HCT116 (cell line): ENCODE measurements around the gene TRAPPC12. TPM values are rescaled to one million over a fixed set of nuclear protein-coding genes. Genes with fewer than 3 reads are reported as not detected.

ENCODE experiments used
- ATAC-seq: fragments of 200-7000 bp; cut with Tn5 transposase; 2 replicates; pipeline ENCODE4 v1.9.1; 2020; ENCODE audit warnings: mild to moderate bottlenecking, moderate library complexity
- BruUV-seq: library from RNA; stranded (reverse); fragments of 400-500 nt; replicated peaks from 2 replicates; lab custom pipeline; 2021; lab: Mats Ljungman, UMichigan
- CTCF ChIA-PET: fragments of 300-600 bp; sonication (Branson Sonifier 250); formaldehyde crosslinking; loops from one replicate; lab custom pipeline; 2021; ENCODE audit warnings: antibody characterized with exemption; lab: Charles Lee
- POLR2A ChIA-PET: fragments of 300-600, 350-600 bp; sonication (Branson Sonifier 250); formaldehyde crosslinking; loops from one replicate; lab custom pipeline; 2021; ENCODE audit warnings: antibody characterized with exemption; lab: Charles Lee
- RAD21 ChIA-PET, 2 experiments: fragments of 300-600 bp; sonication (Branson Sonifier 250); formaldehyde crosslinking; loops; one replicate each; lab custom pipeline; 2023; ENCODE audit warnings: low total read pairs in 2 of 2; ENCODE audit not compliant: uncharacterized antibody in 2 of 2, unreplicated experiment in 2 of 2, low non-redundant PET in 1 of 2; lab: Charles Lee
- DNase-seq: peaks from one replicate; pipeline ENCODE4 v3.0.0-alpha.2; 2010; ENCODE audit warnings: low read depth, low spot score
- H2AFZ ChIP-seq: fragments of 200-600 bp; shearing (Covaris generic), sonication (generic); 2 replicates; pipeline ENCODE4 v1.6.1; 2017; ENCODE audit warnings: low read depth, mixed run types, mixed read lengths, antibody characterized with exemption, low read length; ENCODE audit not compliant: poor library complexity, severe bottlenecking
- H3K27ac ChIP-seq: 2 replicates; pipeline ENCODE4 v1.5.1; 2012; ENCODE audit warnings: low read depth, low read length
- H3K27me3 ChIP-seq: fragments of 200-600 bp; sonication (generic); 2 replicates; pipeline ENCODE4 v1.6.1; 2016; ENCODE audit warnings: mixed run types, low read length, mixed read lengths; ENCODE audit not compliant: insufficient read depth
- H3K36me3 ChIP-seq, 2 experiments: fragments of 200-500 bp in 1 of 2; fragments of 200-600 bp in 1 of 2; sonication (Bioruptor generic) in 1 of 2; sonication (generic) in 1 of 2; 2 replicates each; pipeline versions ENCODE4 v1.5.1 to v1.6.1; 2014 to 2016; ENCODE audit warnings: low read length in 2 of 2, inconsistent platforms in 1 of 2, mixed read lengths in 1 of 2, mixed run types in 1 of 2; ENCODE audit not compliant: insufficient read depth in 2 of 2, control insufficient read depth in 1 of 2
- H3K4me1 ChIP-seq, 2 experiments: fragments of 200-600 bp in 1 of 2; sonication (generic) in 1 of 2; 2 replicates each; pipeline versions ENCODE4 v1.5.1 to v1.6.1; 2012 to 2017; ENCODE audit warnings: low read length in 2 of 2, inconsistent platforms in 1 of 2, mild to moderate bottlenecking in 1 of 2, mixed read lengths in 1 of 2, mixed run types in 1 of 2, moderate library complexity in 1 of 2; ENCODE audit not compliant: insufficient read depth in 2 of 2, control insufficient read depth in 1 of 2
- H3K4me2 ChIP-seq: fragments of 200-600 bp; sonication (generic); 2 replicates; pipeline ENCODE4 v1.6.1; 2017; ENCODE audit warnings: mixed run types, low read length, mixed read lengths
- H3K4me3 ChIP-seq, 2 experiments: fragments of 200-600 bp in 1 of 2; sonication (generic) in 1 of 2; replicated peaks in 1 of 2; 2 replicates each; pipeline ENCODE4 v1.5.1; 2011 to 2016; ENCODE audit warnings: low read length in 2 of 2, control low read depth in 1 of 2, low read depth in 1 of 2, mild to moderate bottlenecking in 1 of 2, mixed read lengths in 1 of 2, mixed run types in 1 of 2
- H3K79me2 ChIP-seq: fragments of 200-600 bp; sonication (generic); 2 replicates; pipeline ENCODE4 v1.6.1; 2017; ENCODE audit warnings: mild to moderate bottlenecking, mixed run types, low read length, moderate library complexity, mixed read lengths; ENCODE audit not compliant: insufficient read depth
- H3K9ac ChIP-seq: fragments of 200-600 bp; sonication (generic); 2 replicates; pipeline ENCODE4 v1.6.1; 2016; ENCODE audit warnings: low read length, mixed read lengths
- H3K9me2 ChIP-seq: fragments of 200-600 bp; sonication (generic), shearing (Covaris generic); 2 replicates; pipeline ENCODE4 v1.6.1; 2017; ENCODE audit warnings: mixed run types, mild to moderate bottlenecking, moderate library complexity; ENCODE audit not compliant: insufficient read depth
- H3K9me3 ChIP-seq, 2 experiments: fragments of 200-500 bp in 1 of 2; fragments of 200-600 bp in 1 of 2; sonication (Bioruptor generic) in 1 of 2; sonication (generic) in 1 of 2; 2 replicates each; pipeline ENCODE4 v1.6.1; 2014 to 2017; ENCODE audit warnings: low read length in 2 of 2, mixed read lengths in 2 of 2, inconsistent platforms in 1 of 2, low read depth in 1 of 2, mild to moderate bottlenecking in 1 of 2, mixed run types in 1 of 2, moderate library complexity in 1 of 2; ENCODE audit not compliant: control insufficient read depth in 1 of 2, insufficient read depth in 1 of 2
- H4K20me1 ChIP-seq: fragments of 200-600 bp; sonication (generic), shearing (Covaris generic); 2 replicates; pipeline ENCODE4 v1.6.1; 2017; ENCODE audit warnings: mixed run types, mild to moderate bottlenecking, moderate library complexity; ENCODE audit not compliant: insufficient read depth
- ATF3 ChIP-seq: IDR thresholded peaks from 2 replicates; pipeline ENCODE4 v1.6.1; 2012
- CBX3 ChIP-seq: IDR thresholded peaks from 2 replicates; pipeline ENCODE4 v1.6.1; 2012; ENCODE audit warnings: low read depth
- CEBPB ChIP-seq: IDR thresholded peaks from 2 replicates; pipeline ENCODE4 v1.6.1; 2012; ENCODE audit warnings: low read depth
- CTCF ChIP-seq, 3 experiments: fragments of 200-600 bp in 1 of 3; sonication (generic) in 1 of 3; IDR thresholded peaks in 2 of 3; conservative IDR thresholded peaks in 1 of 3; 2 replicates each; pipeline ENCODE4 v1.5.1; 2012 to 2017; ENCODE audit warnings: low read depth in 2 of 3, low read length in 2 of 3, antibody characterized with exemption in 1 of 3, borderline replicate concordance in 1 of 3, control low read depth in 1 of 3, mild to moderate bottlenecking in 1 of 3, mixed read lengths in 1 of 3, mixed run types in 1 of 3, moderate library complexity in 1 of 3; ENCODE audit not compliant: insufficient read depth in 1 of 3
- EGR1 ChIP-seq: IDR thresholded peaks from 2 replicates; pipeline ENCODE4 v1.6.1; 2012; ENCODE audit warnings: low read depth
- EZH2 ChIP-seq: fragments of 200-600 bp; sonication (generic); IDR thresholded peaks from 2 replicates; pipeline ENCODE4 v1.6.1; 2017; ENCODE audit warnings: antibody characterized with exemption, mixed run types
- FOSL1 ChIP-seq: IDR thresholded peaks from 2 replicates; pipeline ENCODE4 v1.6.1; 2012; ENCODE audit warnings: low read depth
- JUND ChIP-seq: IDR thresholded peaks from 2 replicates; pipeline ENCODE4 v1.6.1; 2012
- MAX ChIP-seq: IDR thresholded peaks from 2 replicates; pipeline ENCODE4 v1.6.1; 2012
- POLR2A ChIP-seq: IDR thresholded peaks from 2 replicates; pipeline ENCODE4 v1.7.0; 2011; ENCODE audit warnings: borderline replicate concordance; ENCODE audit not compliant: insufficient read depth, insufficient read length; ENCODE audit errors: extremely low read depth
- RAD21 ChIP-seq: IDR thresholded peaks from 2 replicates; pipeline ENCODE4 v1.6.1; 2012; ENCODE audit warnings: low read depth, mild to moderate bottlenecking
- REST ChIP-seq: IDR thresholded peaks from 2 replicates; pipeline ENCODE4 v1.6.1; 2012; ENCODE audit warnings: low read depth
- SIN3A ChIP-seq: IDR thresholded peaks from 2 replicates; pipeline ENCODE4 v1.6.1; 2012; ENCODE audit warnings: low read depth
- SP1 ChIP-seq: IDR thresholded peaks from 2 replicates; pipeline ENCODE4 v1.6.1; 2012; ENCODE audit warnings: low read depth
- SRF ChIP-seq: IDR thresholded peaks from 2 replicates; pipeline ENCODE4 v1.6.1; 2012; ENCODE audit warnings: low read depth
- YY1 ChIP-seq: IDR thresholded peaks from 2 replicates; pipeline ENCODE4 v1.6.1; 2011; ENCODE audit warnings: low read length, low read depth, moderate library complexity, mild to moderate bottlenecking; ENCODE audit not compliant: insufficient replicate concordance; ENCODE audit errors: extremely low read depth
- ZFX ChIP-seq: fragments of 450-650 bp; IDR thresholded peaks from 2 replicates; pipeline ENCODE4 v1.6.1; 2017
- ZNF274 ChIP-seq: fragments of 200-500 bp; sonication (Bioruptor generic); IDR thresholded peaks from 2 replicates; pipeline ENCODE4 v1.6.1; 2014; ENCODE audit warnings: mild to moderate bottlenecking, low read depth, low read length, inconsistent platforms
- intact Hi-C: fragments of 100-400 bp; cut with micrococcal nuclease; formaldehyde crosslinking; loops from 2 replicates; pipeline ENCODE4 v1.10.0; 2022
- total RNA-seq: library from RNA; stranded (reverse); gene quantifications from one replicate; pipeline ENCODE4 v1.2.1, GENCODE V29; 2021; ENCODE audit not compliant: unreplicated experiment
- TF ChIP-seq, protein P1 (sequence below): IDR thresholded peaks from 2 replicates; pipeline ENCODE4 v1.6.1; 2011; ENCODE audit warnings: mild to moderate bottlenecking, low read length, moderate library complexity; ENCODE audit not compliant: insufficient replicate concordance; ENCODE audit errors: extremely low read depth

Gene TRAPPC12
- total RNA-seq, 1 experiment from 2014 or later = 47.4 TPM

- ChIA-PET POLR2A (no interaction called here), RAD21 (no interaction called here)
Measured at GRCh38 chr2:3334392-3335345, 44.8 kb upstream of the TRAPPC12 start.

More at GRCh38 chr2:3334392-3335345, 44.8 kb upstream of the TRAPPC12 start:
- Histone ChIP-seq H3K4me2 (no peak overlapping the region), H3K4me1 (no peaks in the 10 kb centered on the region), H3K79me2 (peaks cover 12% of the 10 kb centered on the region; the same call in 1 of the 2 replicates), H3K9me2 (no peaks in the 10 kb centered on the region), H2AFZ (no peak overlapping the region), H4K20me1 (no peaks in the 10 kb centered on the region), H3K36me3 (peaks cover 2 to 4% of the 10 kb centered on the region in 2 experiments; a peak in 2 of 4 replicates), H3K9ac (no peak overlapping the region), H3K27ac (no peak overlapping the region), H3K9me3 (no peaks in the 10 kb centered on the region), H3K4me3 (no peak overlapping the region), H3K27me3 (no peaks in the 10 kb centered on the region)
- CTCF ChIA-PET = no interaction called here
- no peak for TF ChIP-seq FOSL1
- no peak for TF ChIP-seq RAD21
- no peak for TF ChIP-seq CBX3
- no peak for TF ChIP-seq SRF
- TF ChIP-seq ZFX = no peak
- TF ChIP-seq EGR1 = no peak
- no peak for TF ChIP-seq YY1
- TF ChIP-seq CEBPB = no peak
- no peak for TF ChIP-seq ATF3
- no peak for TF ChIP-seq ZNF274
- no peak for TF ChIP-seq EZH2
- TF ChIP-seq SIN3A = no peak
- no peak for TF ChIP-seq REST
- TF ChIP-seq SP1 = no peak
- TF ChIP-seq CTCF (IDR thresholded peaks at IDR 0.05 in 2 of 3, conservative IDR thresholded peaks at IDR 0.05 in 1 of 3; ENCODE audit: borderline replicate concordance in 1 of 3, insufficient read depth in 1 of 3, low read depth in 2 of 3, low read length in 2 of 3) = no peak
- TF ChIP-seq MAX = no peak
- no peak for TF ChIP-seq JUND
- TF ChIP-seq POLR2A = no peak
- TF ChIP-seq, protein P1, sequence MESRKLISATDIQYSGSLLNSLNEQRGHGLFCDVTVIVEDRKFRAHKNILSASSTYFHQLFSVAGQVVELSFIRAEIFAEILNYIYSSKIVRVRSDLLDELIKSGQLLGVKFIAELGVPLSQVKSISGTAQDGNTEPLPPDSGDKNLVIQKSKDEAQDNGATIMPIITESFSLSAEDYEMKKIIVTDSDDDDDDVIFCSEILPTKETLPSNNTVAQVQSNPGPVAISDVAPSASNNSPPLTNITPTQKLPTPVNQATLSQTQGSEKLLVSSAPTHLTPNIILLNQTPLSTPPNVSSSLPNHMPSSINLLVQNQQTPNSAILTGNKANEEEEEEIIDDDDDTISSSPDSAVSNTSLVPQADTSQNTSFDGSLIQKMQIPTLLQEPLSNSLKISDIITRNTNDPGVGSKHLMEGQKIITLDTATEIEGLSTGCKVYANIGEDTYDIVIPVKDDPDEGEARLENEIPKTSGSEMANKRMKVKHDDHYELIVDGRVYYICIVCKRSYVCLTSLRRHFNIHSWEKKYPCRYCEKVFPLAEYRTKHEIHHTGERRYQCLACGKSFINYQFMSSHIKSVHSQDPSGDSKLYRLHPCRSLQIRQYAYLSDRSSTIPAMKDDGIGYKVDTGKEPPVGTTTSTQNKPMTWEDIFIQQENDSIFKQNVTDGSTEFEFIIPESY = no peak
- DNase-seq = no peak
- BruUV-seq = no TSS peak
- intact Hi-C loops = no loop called here
- no peak for ATAC-seq
